ENCODE measurements around the gene FAM120B. TPM values are rescaled to one million over a fixed set of nuclear protein-coding genes. Genes with fewer than 3 reads are reported as not detected.
A peak's percentile ranks its signal among the peaks of the same experiment; 100 is the strongest.

Gene FAM120B
- total RNA-seq, 1 donor from 2014 or later = 18.4 TPM

GRCh38 chr6:170266061-170266825 is 40.3 kb upstream of the FAM120B start:
- no peak for DNase-seq (ENCODE audit: low spot score)
- intact Hi-C loops (cut with micrococcal nuclease) = no loop called here
- Mint-ChIP-seq H3K4me3 (no peak overlapping the region), H3K27me3 (ENCODE audit: insufficient read depth) (peaks cover 47% of the 10 kb centered on the region), H3K36me3 (ENCODE audit: low read depth) (no peaks in the 10 kb centered on the region), H3K27ac (no peak overlapping the region), H3K4me1 (ENCODE audit: low read depth) (no peaks in the 10 kb centered on the region), H3K9me3 (no peaks in the 10 kb centered on the region)

- peaks cover 52% of the 10 kb centered on the region for H3K27me3 Mint-ChIP-seq (ENCODE audit: insufficient read depth)
- intact Hi-C loops (cut with micrococcal nuclease) = no loop called here
- H3K9me3 Mint-ChIP-seq = no peaks in the 10 kb centered on the region
- no peak overlapping the region for H3K4me3 Mint-ChIP-seq
- H3K36me3 Mint-ChIP-seq (ENCODE audit: low read depth) = no peaks in the 10 kb centered on the region
- no peak for DNase-seq (ENCODE audit: low spot score)
- H3K4me1 Mint-ChIP-seq (ENCODE audit: low read depth) = peaks cover 9% of the 10 kb centered on the region
- no peak overlapping the region for H3K27ac Mint-ChIP-seq
Observed at GRCh38 chr6:170267688-170268087, 38.9 kb upstream of the FAM120B start.

- H3K27ac Mint-ChIP-seq = no peak overlapping the region
- H3K27me3 Mint-ChIP-seq (ENCODE audit: insufficient read depth) = peaks cover 46% of the 10 kb centered on the region
Observed at GRCh38 chr6:170268216-170269129, 38.1 kb upstream of the FAM120B start.

GRCh38 chr6:170269151-170269845 is 37.3 kb upstream of the FAM120B start:
- H3K27ac Mint-ChIP-seq = no peak overlapping the region
- no peak for DNase-seq (ENCODE audit: low spot score)
- H3K9me3 Mint-ChIP-seq = no peaks in the 10 kb centered on the region
- no peak overlapping the region for H3K4me3 Mint-ChIP-seq
- peaks cover 49% of the 10 kb centered on the region for H3K27me3 Mint-ChIP-seq (ENCODE audit: insufficient read depth)
- intact Hi-C loops (cut with micrococcal nuclease) = no loop called here
- H3K36me3 Mint-ChIP-seq (ENCODE audit: low read depth) = no peaks in the 10 kb centered on the region
- H3K4me1 Mint-ChIP-seq (ENCODE audit: low read depth) = peaks cover 9% of the 10 kb centered on the region

More at GRCh38 chr6:170268216-170269129, 38.1 kb upstream of the FAM120B start:
- intact Hi-C loops (cut with micrococcal nuclease) = no loop called here
- DNase-seq (ENCODE audit: low spot score) = no peak
- H3K9me3 Mint-ChIP-seq = no peaks in the 10 kb centered on the region
- H3K36me3 Mint-ChIP-seq (ENCODE audit: low read depth) = no peaks in the 10 kb centered on the region
- H3K4me3 Mint-ChIP-seq = no peak overlapping the region
- H3K4me1 Mint-ChIP-seq (ENCODE audit: low read depth) = peaks cover 9% of the 10 kb centered on the region

- Mint-ChIP-seq H3K27ac (no peak overlapping the region), H3K4me3 (no peak overlapping the region), H3K36me3 (ENCODE audit: low read depth) (no peaks in the 10 kb centered on the region), H3K9me3 (no peaks in the 10 kb centered on the region), H3K27me3 (ENCODE audit: insufficient read depth) (peaks cover 48% of the 10 kb centered on the region), H3K4me1 (ENCODE audit: low read depth) (peaks cover 9% of the 10 kb centered on the region)
- intact Hi-C loops (cut with micrococcal nuclease) = loop anchor here (10.0 kb wide), 1 partner anchor 125 kb away; no protein-coding TSS in a partner anchor
- DNase-seq (ENCODE audit: low spot score) = no peak
Observed at GRCh38 chr6:170269846-170270541, 36.6 kb upstream of the FAM120B start.

- no peak overlapping the region for H3K4me3 Mint-ChIP-seq
- no peaks in the 10 kb centered on the region for H3K36me3 Mint-ChIP-seq (ENCODE audit: low read depth)
- intact Hi-C loops (cut with micrococcal nuclease) = loop anchor here (10.0 kb wide), 1 partner anchor 126 kb away; no protein-coding TSS in a partner anchor
- H3K4me1 Mint-ChIP-seq (ENCODE audit: low read depth) = peaks cover 9% of the 10 kb centered on the region
- H3K27me3 Mint-ChIP-seq (ENCODE audit: insufficient read depth) = peaks cover 47% of the 10 kb centered on the region
- no peaks in the 10 kb centered on the region for H3K9me3 Mint-ChIP-seq
- no peak overlapping the region for H3K27ac Mint-ChIP-seq
- DNase-seq (ENCODE audit: low spot score) = no peak
Observed at GRCh38 chr6:170270984-170271593, 35.5 kb upstream of the FAM120B start.

GRCh38 chr6:170271771-170272314 is 34.7 kb upstream of the FAM120B start:
- H3K27ac Mint-ChIP-seq = no peak overlapping the region
- peak overlapping the region; percentile 37 for H3K4me3 Mint-ChIP-seq
- DNase-seq (ENCODE audit: low spot score) = peak; percentile 51
- no peaks in the 10 kb centered on the region for H3K36me3 Mint-ChIP-seq (ENCODE audit: low read depth)
- peaks cover 9% of the 10 kb centered on the region for H3K4me1 Mint-ChIP-seq (ENCODE audit: low read depth)
- peaks cover 50% of the 10 kb centered on the region for H3K27me3 Mint-ChIP-seq (ENCODE audit: insufficient read depth)
- intact Hi-C loops (cut with micrococcal nuclease) = loop anchor here (2.0 to 10.0 kb wide), 3 partner anchors 15 to 127 kb away; partner anchors contain the start of gene FAM120B
- no peaks in the 10 kb centered on the region for H3K9me3 Mint-ChIP-seq

GRCh38 chr6:170272341-170273065 is 34.1 kb upstream of the FAM120B start:
- Mint-ChIP-seq H3K27me3 (ENCODE audit: insufficient read depth) (peaks cover 55% of the 10 kb centered on the region), H3K36me3 (ENCODE audit: low read depth) (no peaks in the 10 kb centered on the region), H3K9me3 (no peaks in the 10 kb centered on the region), H3K27ac (no peak overlapping the region), H3K4me3 (peak overlapping the region; percentile 37), H3K4me1 (ENCODE audit: low read depth) (peaks cover 9% of the 10 kb centered on the region)
- intact Hi-C loops (cut with micrococcal nuclease) = loop anchor here (2.0 to 10.0 kb wide), 3 partner anchors 14 to 128 kb away; partner anchors contain the start of gene FAM120B
- DNase-seq (ENCODE audit: low spot score) = no peak

GRCh38 chr6:170273191-170273590 is 33.4 kb upstream of the FAM120B start:
- H3K4me1 Mint-ChIP-seq (ENCODE audit: low read depth) = peaks cover 9% of the 10 kb centered on the region
- no peaks in the 10 kb centered on the region for H3K9me3 Mint-ChIP-seq
- intact Hi-C loops (cut with micrococcal nuclease) = loop anchor here (2.0 to 10.0 kb wide), 3 partner anchors 14 to 128 kb away; partner anchors contain the start of gene FAM120B
- H3K4me3 Mint-ChIP-seq = no peak overlapping the region
- H3K36me3 Mint-ChIP-seq (ENCODE audit: low read depth) = no peaks in the 10 kb centered on the region
- no peak for DNase-seq (ENCODE audit: low spot score)
- no peak overlapping the region for H3K27ac Mint-ChIP-seq
- peaks cover 59% of the 10 kb centered on the region for H3K27me3 Mint-ChIP-seq (ENCODE audit: insufficient read depth)

GRCh38 chr6:170273681-170274080 is 32.9 kb upstream of the FAM120B start:
- no peak for DNase-seq (ENCODE audit: low spot score)
- Mint-ChIP-seq H3K27ac (no peak overlapping the region), H3K4me3 (no peak overlapping the region), H3K36me3 (ENCODE audit: low read depth) (no peaks in the 10 kb centered on the region), H3K27me3 (ENCODE audit: insufficient read depth) (peaks cover 63% of the 10 kb centered on the region), H3K9me3 (no peaks in the 10 kb centered on the region), H3K4me1 (ENCODE audit: low read depth) (peaks cover 9% of the 10 kb centered on the region)
- intact Hi-C loops (cut with micrococcal nuclease) = loop anchor here (2.0 to 10.0 kb wide), 3 partner anchors 13 to 129 kb away; partner anchors contain the start of gene FAM120B

Measured in activated T-helper 1 cell treated with anti-CD3 and anti-CD28 coated beads, Interleukin-12 subunit alpha, Interleukin-12 subunit beta, Interleukin-2, Interleukin-4 antibody, amounts not matched to agents 30 ng/mL and 10 ng/mL and 1 ng/mL, durations not matched to agents 14 hours and 24 hours and 36 hours (primary cell).